Measurements from ENCODE around the gene TFDP2. TPM values are rescaled to one million over a fixed set of nuclear protein-coding genes. Genes with fewer than 3 reads are reported as not detected.

The TFDP2 gene
- total RNA-seq, 1 donor: 93.7 TPM

DNA sequence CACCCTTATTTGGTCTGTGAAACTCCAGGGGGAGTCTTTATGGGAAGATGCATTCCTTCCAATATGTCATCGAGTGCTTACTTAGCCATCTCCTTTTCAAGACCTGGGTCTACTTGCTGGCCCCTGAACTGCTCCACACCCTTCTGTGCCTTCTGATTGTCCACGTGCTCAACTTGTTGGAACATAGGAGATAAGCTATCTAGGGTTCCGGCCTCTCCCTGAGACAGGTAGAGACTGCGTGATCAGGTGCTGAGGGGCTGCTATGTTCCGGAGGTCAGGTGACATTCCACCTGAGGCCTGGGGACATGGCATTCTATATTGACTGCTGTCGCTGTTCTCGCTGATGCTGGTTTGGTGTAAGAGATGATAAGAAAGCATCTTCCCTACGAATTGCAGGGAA lies 207.3 kb downstream of the TFDP2 start:
- no peak for DNase-seq (ENCODE audit: low read depth)
- no peak for TF ChIP-seq CTCF (IDR thresholded peaks at IDR 0.05; ENCODE audit: insufficient read depth, low read depth, low read length)
- no peak overlapping the region for H3K4me3 ChIP-seq (ENCODE audit: low read depth, low read length)

GRCh38 chr3:141941093-141941492 lies 208.3 kb downstream of the TFDP2 start:
- no peak overlapping the region for H3K4me3 ChIP-seq (ENCODE audit: low read depth, low read length)
- DNase-seq (ENCODE audit: low read depth): no peak
- TF ChIP-seq CTCF (IDR thresholded peaks at IDR 0.05; ENCODE audit: insufficient read depth, low read depth, low read length): no peak

DNA sequence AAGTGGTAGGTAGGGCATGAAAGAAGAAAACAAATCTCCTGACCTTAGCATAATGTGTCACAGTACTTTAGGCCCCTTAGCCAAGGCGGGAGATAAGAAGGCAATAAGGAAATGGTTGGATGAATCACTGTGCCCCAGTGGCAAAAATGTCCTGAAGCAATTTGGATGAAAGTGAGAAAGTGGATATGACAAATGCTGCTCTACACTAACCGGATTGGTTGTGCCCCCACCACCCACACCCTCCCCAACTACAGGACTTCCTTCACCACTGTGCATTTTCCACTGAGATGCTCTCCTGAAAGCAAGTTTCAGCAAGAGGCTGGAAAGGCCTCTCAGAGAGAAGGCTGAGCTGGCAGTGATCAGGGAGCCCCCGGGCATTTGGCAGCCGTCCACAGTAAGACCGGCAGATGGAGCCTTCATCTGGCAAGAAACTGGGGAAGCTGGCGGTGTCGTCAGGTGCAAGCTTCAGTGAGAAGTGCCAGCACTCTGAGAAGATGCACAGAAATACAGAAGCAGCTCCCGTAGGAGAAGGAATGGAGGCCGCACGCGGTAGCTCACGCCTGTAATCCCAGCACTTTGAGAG lies 209.1 kb downstream of the TFDP2 start:
- peak; percentile 37 for DNase-seq (ENCODE audit: low read depth)
- H3K4me3 ChIP-seq (ENCODE audit: low read depth, low read length): no peak overlapping the region
- TF ChIP-seq CTCF (IDR thresholded peaks at IDR 0.05; ENCODE audit: insufficient read depth, low read depth, low read length): peak; percentile 6

DNA sequence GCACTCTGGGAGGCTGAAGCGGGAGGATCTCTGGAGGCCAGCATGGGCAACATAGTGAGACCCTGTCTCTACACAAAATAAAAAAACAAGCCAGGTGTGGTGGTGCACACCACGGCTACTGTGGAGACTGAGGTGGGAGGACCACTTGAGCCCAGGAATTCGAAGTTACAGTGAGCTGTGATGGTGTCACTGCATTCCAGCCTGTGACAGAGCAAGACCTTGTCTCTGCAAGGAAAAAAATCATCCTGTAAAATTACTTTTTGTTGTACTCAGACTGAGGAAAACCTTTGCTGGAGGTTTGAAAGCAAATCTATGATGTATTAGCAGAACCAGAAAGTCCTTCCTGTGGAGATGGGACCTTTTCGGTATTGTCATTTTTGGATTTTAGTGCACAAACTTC lies 209.6 kb downstream of the TFDP2 start:
- no peak for TF ChIP-seq CTCF (IDR thresholded peaks at IDR 0.05; ENCODE audit: insufficient read depth, low read depth, low read length)
- H3K4me3 ChIP-seq (ENCODE audit: low read depth, low read length): no peak overlapping the region
- DNase-seq (ENCODE audit: low read depth): no peak

DNA sequence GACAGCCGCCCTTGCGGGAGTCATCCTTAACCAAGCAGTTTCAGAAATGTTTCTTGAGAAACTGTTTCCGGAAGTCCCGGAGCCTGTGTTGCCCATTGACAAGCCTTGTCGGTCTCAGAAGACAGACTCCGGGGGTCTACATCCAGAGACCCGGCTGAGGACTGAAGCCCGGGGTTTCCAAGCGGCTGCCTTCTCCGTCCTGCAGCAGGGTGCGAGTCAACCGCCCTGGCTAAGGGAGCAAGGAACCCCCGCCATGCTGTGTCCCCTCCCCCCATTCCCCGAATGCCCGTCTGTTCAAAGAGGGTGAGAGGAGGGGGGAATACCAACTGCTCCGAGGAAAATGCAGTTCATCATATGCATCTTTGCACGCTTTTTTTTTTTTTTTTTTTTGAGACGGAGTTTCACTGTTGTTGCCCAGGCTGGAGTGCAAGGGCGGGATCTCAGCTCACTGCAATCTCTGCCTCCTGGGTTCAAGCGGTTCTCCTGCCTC lies 211.3 kb downstream of the TFDP2 start:
- no peak for TF ChIP-seq CTCF (IDR thresholded peaks at IDR 0.05; ENCODE audit: insufficient read depth, low read depth, low read length)
- no peak for DNase-seq (ENCODE audit: low read depth)
- H3K4me3 ChIP-seq (ENCODE audit: low read depth, low read length): no peak overlapping the region

DNA sequence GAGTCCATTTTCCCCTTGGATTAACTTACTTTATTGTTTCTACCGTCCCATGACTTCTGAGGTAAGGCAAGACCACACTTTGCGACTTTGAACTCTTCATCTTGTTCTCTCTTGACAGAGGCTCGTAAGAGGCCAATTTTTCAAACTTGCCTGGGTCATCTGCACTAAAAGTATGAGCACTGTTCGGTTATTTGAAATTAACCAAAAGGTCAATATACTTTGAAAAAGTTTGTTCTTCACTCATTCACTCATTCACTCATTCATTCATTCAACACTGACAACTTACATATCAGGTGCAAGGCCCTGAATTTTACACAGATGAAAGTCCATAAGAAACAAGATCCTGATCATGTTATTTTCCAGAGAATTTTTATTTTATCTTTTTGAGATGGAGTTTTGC lies 215.0 kb downstream of the TFDP2 start:
- no peak for DNase-seq (ENCODE audit: low read depth)
- no peak for TF ChIP-seq CTCF (IDR thresholded peaks at IDR 0.05; ENCODE audit: insufficient read depth, low read depth, low read length)
- no peak overlapping the region for H3K4me3 ChIP-seq (ENCODE audit: low read depth, low read length)

Data from fibroblast of villous mesenchyme (primary cell).